A549 (cell line): Measurements from ENCODE around the gene LUZP1. TPM values are rescaled to one million over a fixed set of nuclear protein-coding genes. Genes with fewer than 3 reads are reported as not detected.

Source experiments
- ATAC-seq, 2 experiments: fragments of 200-7000 bp in 1 of 2; fragments of >200 bp in 1 of 2; cut with Nextera tagmentation in 1 of 2; cut with Tn5 transposase in 1 of 2; 3 replicates each; pipeline versions ENCODE4 v1.8.0 to v1.9.1; 2018 to 2020; ENCODE audit warnings: mild to moderate bottlenecking in 1 of 2, moderate library complexity in 1 of 2
- CTCF ChIA-PET: fragments of 300-600 bp; sonication (Branson Sonifier 250); formaldehyde crosslinking; extraction: SDS; loops from one replicate; lab custom pipeline; 2021; ENCODE audit warnings: antibody characterized with exemption, inconsistent platforms; lab: Yijun Ruan, JAX
- POLR2A ChIA-PET: fragments of 350-600 bp; formaldehyde crosslinking; extraction: SDS; loops from one replicate; lab custom pipeline; 2021; ENCODE audit warnings: antibody characterized with exemption, inconsistent platforms; lab: Yijun Ruan, JAX
- DNase-seq, 2 experiments: peaks; one replicate each; pipeline versions ENCODE4 v3.0.0 to v3.0.0-alpha.2; 2011 to 2016; ENCODE audit warnings: low read depth in 1 of 2, low spot score in 1 of 2
- FAIRE-seq: peaks from 2 replicates; lab custom pipeline; 2011; peaks lifted over from hg19 to GRCh38; lab: Jason Lieb, UNC
- H3K27ac ChIP-seq, 2 experiments: fragments of >200 bp; sonication (Bioruptor Twin); formaldehyde crosslinking; 3 replicates each; pipeline ENCODE4 v1.5.1; 2016 to 2017
- H3K4me1 ChIP-seq: fragments of >200 bp; sonication (Bioruptor Twin); formaldehyde crosslinking; 3 replicates; pipeline ENCODE4 v1.6.1; 2016
- H3K4me2 ChIP-seq: fragments of >200 bp; sonication (Bioruptor Twin); formaldehyde crosslinking; 3 replicates; pipeline ENCODE4 v1.6.1; 2016
- H3K4me3 ChIP-seq: fragments of >200 bp; sonication (Bioruptor Twin); formaldehyde crosslinking; 3 replicates; pipeline ENCODE4 v1.5.1; 2016
- H3K9me3 ChIP-seq: fragments of >200 bp; sonication (Bioruptor Twin); formaldehyde crosslinking; 3 replicates; pipeline ENCODE4 v1.6.1; 2016
- ATOH8 ChIP-seq: fragments of 250-450 bp; sonication (Bioruptor Pico); IDR thresholded peaks from 2 replicates; pipeline ENCODE4 v1.5.0; 2020; ENCODE audit warnings: low read depth, mild to moderate bottlenecking, moderate library complexity
- CHD2 ChIP-seq: fragments of 150-350 bp; IDR thresholded peaks from 2 replicates; pipeline ENCODE4 v1.6.1; 2014; ENCODE audit warnings: low read length; ENCODE audit not compliant: partially characterized antibody
- E2F6 ChIP-seq: IDR thresholded peaks from 2 replicates; pipeline ENCODE4 v1.6.1; 2012; ENCODE audit warnings: low read depth, borderline replicate concordance
- EHMT2 ChIP-seq: fragments of 200-600 bp; sonication (generic); IDR thresholded peaks from 2 replicates; pipeline ENCODE4 v1.6.1; 2016; ENCODE audit warnings: antibody characterized with exemption, low read depth, mild to moderate bottlenecking, moderate library complexity
- ELK1 ChIP-seq: fragments of 150-350 bp; IDR thresholded peaks from 2 replicates; pipeline ENCODE4 v1.6.1; 2014; ENCODE audit warnings: low read depth, mild to moderate bottlenecking, low read length
- ESRRA ChIP-seq: fragments of 150-350 bp; IDR thresholded peaks from 2 replicates; pipeline ENCODE4 v1.6.1; 2014; ENCODE audit warnings: mild to moderate bottlenecking, low read length, borderline replicate concordance
- FOSB ChIP-seq: fragments of 250-450 bp; sonication (Bioruptor Pico); IDR thresholded peaks from 2 replicates; pipeline ENCODE4 v1.5.0; 2020; ENCODE audit warnings: mild to moderate bottlenecking, moderate library complexity
- FOXS1 ChIP-seq: fragments of 250-450 bp; sonication (Bioruptor Pico); IDR thresholded peaks from 2 replicates; pipeline ENCODE4 v1.5.0; 2020; ENCODE audit warnings: mild to moderate bottlenecking, moderate library complexity
- HDAC2 ChIP-seq: fragments of 200-600 bp; sonication (generic); IDR thresholded peaks from 2 replicates; pipeline ENCODE4 v1.6.1; 2016
- JUNB ChIP-seq: fragments of >200 bp; sonication (Bioruptor Twin); formaldehyde crosslinking; IDR thresholded peaks from 2 replicates; pipeline ENCODE4 v1.6.1; 2016
- KDM1A ChIP-seq: fragments of 200-600 bp; sonication (generic); IDR thresholded peaks from 2 replicates; pipeline ENCODE4 v1.6.1; 2016; ENCODE audit warnings: low read depth, mild to moderate bottlenecking
- KDM5A ChIP-seq: fragments of 200-600 bp; sonication (generic); IDR thresholded peaks from 2 replicates; pipeline ENCODE4 v1.6.1; 2016; ENCODE audit warnings: antibody characterized with exemption, mild to moderate bottlenecking
- MAFK ChIP-seq: fragments of 450-650 bp; IDR thresholded peaks from 2 replicates; pipeline ENCODE4 v1.6.1; 2014; ENCODE audit not compliant: partially characterized antibody
- MAZ ChIP-seq: fragments of 150-350 bp; IDR thresholded peaks from 2 replicates; pipeline ENCODE4 v1.6.1; 2014; ENCODE audit warnings: antibody characterized with exemption, low read depth, low read length, borderline replicate concordance
- MYC ChIP-seq: IDR thresholded peaks from 2 replicates; pipeline ENCODE4 v1.6.1; 2012; ENCODE audit warnings: mild to moderate bottlenecking, inconsistent platforms, low read length, improper control_type of control experiment, borderline replicate concordance
- NFE2L2 ChIP-seq: fragments of 150-350 bp; conservative IDR thresholded peaks from 2 replicates; pipeline ENCODE4 v1.6.1; 2014; ENCODE audit warnings: low read length
- NR3C1 ChIP-seq: fragments of >200 bp; sonication (Bioruptor Twin); formaldehyde crosslinking; IDR thresholded peaks from 3 replicates; pipeline ENCODE4 v1.6.1; 2017
- PHF8 ChIP-seq: fragments of 200-600 bp; sonication (generic); IDR thresholded peaks from 2 replicates; pipeline ENCODE4 v1.6.1; 2016; ENCODE audit warnings: low read depth, mild to moderate bottlenecking, antibody characterized with exemption, moderate library complexity, borderline replicate concordance
- POLR2A ChIP-seq: IDR thresholded peaks from 2 replicates; pipeline ENCODE4 v1.6.1; 2012; ENCODE audit warnings: mild to moderate bottlenecking, low read length
- RARB ChIP-seq: fragments of 250-450 bp; sonication (Bioruptor Pico); IDR thresholded peaks from 2 replicates; pipeline ENCODE4 v1.8.0; 2021; ENCODE audit warnings: mild to moderate bottlenecking, moderate library complexity
- RCOR1 ChIP-seq: fragments of 150-350 bp; IDR thresholded peaks from 2 replicates; pipeline ENCODE4 v1.6.1; 2014; ENCODE audit warnings: antibody characterized with exemption, low read length, low read depth
- TP53 ChIP-seq: fragments of 250-450 bp; sonication (Bioruptor Pico); IDR thresholded peaks from 2 replicates; pipeline ENCODE4 v1.5.0; 2021; ENCODE audit warnings: mild to moderate bottlenecking, moderate library complexity
- USF2 ChIP-seq: fragments of 450-650 bp; IDR thresholded peaks from 2 replicates; pipeline ENCODE4 v1.6.1; 2014; ENCODE audit warnings: antibody characterized with exemption
- ZFP36 ChIP-seq: fragments of 450-650 bp; IDR thresholded peaks from 2 replicates; pipeline ENCODE4 v1.6.1; 2014; ENCODE audit warnings: borderline replicate concordance; ENCODE audit not compliant: partially characterized antibody
- ZNF302 ChIP-seq: fragments of 250-450 bp; sonication (Bioruptor Pico); IDR thresholded peaks from 2 replicates; pipeline ENCODE4 v1.9.0; 2021; ENCODE audit warnings: inconsistent platforms, mild to moderate bottlenecking, moderate library complexity
- ZSCAN20 ChIP-seq: fragments of 250-450 bp; sonication (Bioruptor Pico); IDR thresholded peaks from 2 replicates; pipeline ENCODE4 v1.8.0; 2022; ENCODE audit warnings: mild to moderate bottlenecking, moderate library complexity
- WGBS: methylation state at CpG from one replicate; pipeline ENCODE4 v1.1.6; 2017; ENCODE audit errors: missing lambda C conversion rate; 5-methylcytosine and 5-hydroxymethylcytosine counted together
- polyA plus RNA-seq, 4 experiments: library from polyadenylated mRNA; depleted of rRNA in 3 of 4; stranded (reverse); fragments of >200 nt; fragmentation: RNase III in 1 of 4; extraction: RNeasy Plus Mini Kit Qiagen cat#74134 plus additional on column Dnase treatment in 1 of 4; gene quantifications; 2 replicates in 3 of 4; 3 replicates in 1 of 4; pipeline ENCODE4 v1.2.3, GENCODE V29; 2011 to 2017

The LUZP1 gene
- polyA plus RNA-seq, 2 of the 4 experiments (the other 2 are of a cell fraction), result 18.2 to 26.2 TPM

GRCh38 chr1:23040509-23040908 is 128.1 kb downstream of the LUZP1 start:
- FAIRE-seq (no peak), ATAC-seq (no peak)
- no peak overlapping the region for H3K27ac ChIP-seq
- POLR2A ChIA-PET, result no interaction called here
- no peak overlapping the region for H3K4me2 ChIP-seq
- TF ChIP-seq TP53 (CRISPR knock-in tag) (no peak), FOSB (CRISPR knock-in tag) (no peak), E2F6 (no peak), EHMT2 (no peak), USF2 (no peak), NR3C1 (no peak), RCOR1 (no peak), CHD2 (no peak), RARB (CRISPR knock-in tag) (no peak), ELK1 (no peak), KDM5A (no peak), PHF8 (no peak), ESRRA (no peak), JUNB (no peak)
- TF ChIP-seq, all 56 proteins: peak for 0
- DNase-seq, result no peak
- no peak overlapping the region for H3K4me3 ChIP-seq
- no peaks in the 10 kb centered on the region for H3K9me3 ChIP-seq
- H3K4me1 ChIP-seq, result 0 out of 3 replicates have a peak, but pooled peaks cover 9% of the 10 kb centered on the region
- CTCF ChIA-PET, result interaction anchor here (1.2 kb wide), 1 partner anchor 10 kb away, joined by 3 read pairs; no protein-coding TSS in a partner anchor
- 95% methylated on average over 5 of the region's 5 CpGs for WGBS

- TF ChIP-seq FOXS1 (no peak), POLR2A (no peak), JUNB (no peak), ESRRA (no peak), ATOH8 (CRISPR knock-in tag) (no peak)
- ATAC-seq (no peak), DNase-seq (no peak), FAIRE-seq (no peak)
- Histone ChIP-seq H3K4me2 (no peak overlapping the region), H3K27ac (no peak overlapping the region), H3K4me1 (0 out of 3 replicates have a peak, but pooled peaks cover 9% of the 10 kb centered on the region), H3K9me3 (no peaks in the 10 kb centered on the region), H3K4me3 (no peak overlapping the region)
- ChIA-PET CTCF (interaction anchor here (0.5 kb wide), 1 partner anchor 623 kb away, joined by 3 read pairs; no protein-coding TSS in a partner anchor), POLR2A (no interaction called here)
- 90% methylated on average over 7 of the region's 7 CpGs for WGBS
These were observed 129.3 kb downstream of the LUZP1 start for GRCh38 chr1:23039308-23039826.

GRCh38 chr1:23037081-23037740 is 131.4 kb downstream of the LUZP1 start:
- ChIA-PET POLR2A (no interaction called here), CTCF (interaction anchor here (0.8 kb wide), 1 partner anchor 327 kb away, joined by 3 read pairs; no protein-coding TSS in a partner anchor)
- ATAC-seq, result no peak
- no peak for DNase-seq
- FAIRE-seq, result no peak
- WGBS, result 92% methylated on average over 3 of the region's 4 CpGs
- TF ChIP-seq MAZ, result no peak
- no peak for TF ChIP-seq ZSCAN20 (CRISPR knock-in tag)
- TF ChIP-seq KDM1A, result no peak
- no peak for TF ChIP-seq MAFK
- no peak for TF ChIP-seq ZFP36
- TF ChIP-seq ZNF302 (CRISPR knock-in tag), result no peak
- TF ChIP-seq MYC, result no peak
- no peak for TF ChIP-seq NFE2L2
- no peak for TF ChIP-seq KDM5A
- no peak for TF ChIP-seq HDAC2
- Histone ChIP-seq H3K4me2 (no peak overlapping the region), H3K9me3 (no peaks in the 10 kb centered on the region), H3K4me1 (0 out of 3 replicates have a peak, but pooled peaks cover 9% of the 10 kb centered on the region), H3K27ac (no peak overlapping the region), H3K4me3 (no peak overlapping the region)
